ENCODE measurements around the gene CCDC17. TPM values are rescaled to one million over a fixed set of nuclear protein-coding genes. Genes with fewer than 3 reads are reported as not detected.

CCDC17 gene
- total RNA-seq, 2 donors from 2014 or later = 1.3 to 3.8 TPM

GRCh38 chr1:45583264-45583665 lies 40.6 kb downstream of the CCDC17 start:
- intact Hi-C loops (cut with DNase I) = loop anchor here (5.0 kb wide), 1 partner anchor 104 kb away; the partner anchor contains the start of genes GPBP1L1 and TMEM69
- under 1% methylated on average over 19 of the region's 19 CpGs for WGBS

DNA sequence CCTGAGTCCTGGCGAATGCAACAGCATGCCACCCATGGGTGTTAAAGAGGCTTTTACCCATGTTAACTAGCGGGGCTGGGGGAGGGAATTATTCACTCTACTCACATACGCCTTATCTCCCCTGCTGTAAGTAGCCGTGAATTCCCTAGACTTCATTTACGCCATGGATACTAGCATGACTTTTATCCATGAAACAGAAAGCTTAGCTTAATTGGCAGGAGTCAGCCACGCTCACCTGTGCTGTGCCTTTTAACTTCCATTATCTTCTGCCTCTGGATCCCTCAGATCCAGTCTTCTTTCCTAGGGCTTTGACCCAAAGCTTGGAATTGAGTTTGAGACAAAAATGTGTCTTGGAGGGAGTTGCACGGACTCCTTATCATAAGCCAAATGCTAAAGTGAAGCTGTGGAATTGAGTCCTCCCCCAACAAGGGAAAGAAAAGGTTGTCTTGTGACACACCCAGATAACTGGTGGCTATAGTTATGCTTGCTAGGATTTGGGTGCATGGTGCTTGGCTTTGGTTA lies 49.7 kb downstream of the CCDC17 start:
- no peak overlapping the region for H3K4me3 ChIP-seq
- no peaks in the 10 kb centered on the region for H3K9me3 ChIP-seq
- peaks cover 4% of the 10 kb centered on the region for H3K4me1 ChIP-seq (replicated peaks)
- intact Hi-C loops (cut with DNase I) = no loop called here
- DNase-seq (ENCODE audit: low spot score) = no peak
- no peak overlapping the region for H3K27ac ChIP-seq
- H3K36me3 ChIP-seq = no peaks in the 10 kb centered on the region
- no peak for TF ChIP-seq POLR2AphosphoS5 (IDR thresholded peaks at IDR 0.05)
- no peak for TF ChIP-seq CTCF (IDR thresholded peaks at IDR 0.05)
- no peak for TF ChIP-seq POLR2A (IDR thresholded peaks at IDR 0.05)
- H3K27me3 ChIP-seq (replicated peaks; ENCODE audit: insufficient read depth) = no peaks in the 10 kb centered on the region
- 92% methylated on average over 7 of the region's 7 CpGs for WGBS

More at GRCh38 chr1:45583264-45583665, 40.6 kb downstream of the CCDC17 start:
- Histone ChIP-seq H3K4me1 (replicated peaks) (peaks cover 10% of the 10 kb centered on the region), H3K36me3 (no peaks in the 10 kb centered on the region), H3K9me3 (no peaks in the 10 kb centered on the region), H3K27ac (peak overlapping the region; percentile 94 to 95), H3K27me3 (replicated peaks; ENCODE audit: insufficient read depth) (no peaks in the 10 kb centered on the region), H3K4me3 (peak overlapping the region; percentile 93 to 99)
- TF ChIP-seq POLR2A (IDR thresholded peaks at IDR 0.05) (no peak), CTCF (IDR thresholded peaks at IDR 0.05) (no peak), POLR2AphosphoS5 (IDR thresholded peaks at IDR 0.05) (peak; percentile 56)
- peak; percentile 95 for DNase-seq (ENCODE audit: low spot score)

DNA sequence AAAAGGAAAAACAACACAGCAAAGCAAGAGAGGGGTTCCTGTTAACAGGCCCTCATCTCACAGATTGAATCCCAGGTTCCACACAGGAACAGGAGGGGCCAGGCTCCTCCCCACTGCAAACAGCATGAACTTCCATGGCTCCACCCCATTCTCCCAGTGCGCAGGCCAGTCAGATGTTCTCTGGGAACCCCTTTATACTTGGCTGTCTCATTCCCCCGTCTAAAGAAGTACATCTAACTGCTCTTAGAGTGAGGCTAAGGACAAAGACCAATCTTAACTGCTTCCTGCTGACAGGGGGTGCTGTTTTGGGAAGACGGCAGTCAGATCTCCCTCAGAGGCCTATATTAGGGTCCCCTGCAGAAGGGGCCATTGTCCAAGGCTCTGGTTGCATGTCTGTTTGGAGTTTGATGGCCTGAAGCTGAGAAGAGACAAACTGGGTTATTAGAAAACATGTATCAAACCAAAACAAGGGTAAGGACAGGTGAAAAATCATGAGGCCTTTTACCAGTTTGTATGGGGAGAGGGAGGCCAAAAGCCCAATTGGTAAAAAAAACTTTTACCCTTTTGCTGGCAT lies 50.5 kb downstream of the CCDC17 start:
- Histone ChIP-seq H3K4me3 (no peak overlapping the region), H3K36me3 (no peaks in the 10 kb centered on the region), H3K27me3 (replicated peaks; ENCODE audit: insufficient read depth) (no peaks in the 10 kb centered on the region), H3K4me1 (replicated peaks) (peaks cover 4% of the 10 kb centered on the region), H3K27ac (no peak overlapping the region), H3K9me3 (no peaks in the 10 kb centered on the region)
- intact Hi-C loops (cut with DNase I) = no loop called here
- TF ChIP-seq CTCF (IDR thresholded peaks at IDR 0.05) (no peak), POLR2A (IDR thresholded peaks at IDR 0.05) (no peak), POLR2AphosphoS5 (IDR thresholded peaks at IDR 0.05) (no peak)
- 78% methylated on average over 3 of the region's 3 CpGs for whole genome bisulfite sequencing
- DNase-seq (ENCODE audit: low spot score) = no peak

DNA sequence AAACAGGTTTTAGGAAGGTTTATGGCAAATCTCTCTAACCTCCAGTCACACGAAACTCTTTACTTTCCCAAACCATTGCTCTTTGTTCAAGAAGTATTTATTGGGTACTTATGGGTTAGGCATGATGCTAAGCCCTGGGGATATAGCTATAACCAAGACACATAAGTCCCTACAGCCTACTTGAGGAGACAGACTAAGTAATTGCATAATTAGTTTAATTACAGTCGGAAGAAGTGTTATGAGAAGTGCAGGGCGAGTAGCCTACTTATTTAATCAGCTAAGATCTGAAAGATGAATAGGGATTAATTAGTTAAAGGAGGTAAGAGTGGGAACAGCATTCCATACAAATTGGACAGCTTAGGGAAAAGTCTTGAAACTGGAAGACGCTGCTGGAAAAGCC lies 53.2 kb downstream of the CCDC17 start:
- intact Hi-C loops (cut with DNase I) = loop anchor here (2.0 kb wide), 1 partner anchor 58 kb away; no protein-coding TSS in a partner anchor
- Histone ChIP-seq H3K4me1 (replicated peaks) (peaks cover 9% of the 10 kb centered on the region), H3K27me3 (replicated peaks; ENCODE audit: insufficient read depth) (no peaks in the 10 kb centered on the region), H3K36me3 (no peaks in the 10 kb centered on the region), H3K9me3 (no peaks in the 10 kb centered on the region), H3K4me3 (no peak overlapping the region), H3K27ac (no peak overlapping the region)
- DNase-seq (ENCODE audit: low spot score) = no peak
- no peak for TF ChIP-seq POLR2AphosphoS5 (IDR thresholded peaks at IDR 0.05)
- no peak for TF ChIP-seq POLR2A (IDR thresholded peaks at IDR 0.05)
- TF ChIP-seq CTCF (IDR thresholded peaks at IDR 0.05) = no peak
- 83% methylated on average over 4 of the region's 4 CpGs for WGBS

Small RNA genes within 50 kb of the gene (small RNA-seq; reads per million reads assigned to genes)
- gene AL355480.1 = 0 reads per million in 2 donors
- 0 reads per million in 2 donors for gene AL355480.2
- 0 reads per million in 2 donors for gene AL355480.3
- 0 reads per million in 2 donors for gene AL355480.4

Other genes with a start within 250 kb of the CCDC17 start
- gene TESK2, start 132.9 kb downstream of the CCDC17 start, total RNA-seq = 10 to 100 TPM; 21.4 to 26.4 TPM
- 1 to 10 TPM; 1.6 to 1.7 TPM for gene CCDC163, start 124.0 kb downstream of the CCDC17 start, total RNA-seq
- 1 to 10 TPM; 5.2 to 6.7 TPM for gene MMACHC, start 123.8 kb downstream of the CCDC17 start, total RNA-seq
- gene PRDX1, start 102.2 kb downstream of the CCDC17 start, total RNA-seq = 100 to 1,000 TPM; 210 to 335 TPM
- 100 to 1,000 TPM in 1 of 2 donors, 10 to 100 TPM in 1; 49.7 to 132 TPM for gene AKR1A1, start 73.2 kb downstream of the CCDC17 start, total RNA-seq
- gene NASP, start 40.0 kb downstream of the CCDC17 start, total RNA-seq = 100 to 1,000 TPM in 1 of 2 donors, 10 to 100 TPM in 1; 66.5 to 115 TPM
- 100 to 1,000 TPM; 120 to 153 TPM for gene GPBP1L1, start 62.5 kb upstream of the CCDC17 start, total RNA-seq
- 10 to 100 TPM; 29.6 to 32.9 TPM for gene TMEM69, start 64.1 kb upstream of the CCDC17 start, total RNA-seq
- 10 to 100 TPM; 14.8 to 16.1 TPM for gene IPP, start 126.6 kb upstream of the CCDC17 start, total RNA-seq
- 10 to 100 TPM; 25.2 to 81.3 TPM for gene MAST2, start 179.6 kb upstream of the CCDC17 start, total RNA-seq